Activated CD8-positive, alpha-beta memory T cell treated with anti-CD3 and anti-CD28 coated beads, Interleukin-2, amount 50 U/mL, for 1 hour (primary cell): ENCODE data around the gene TMLHE.
"Not testable (repeated sequence)": the region's sequence is repeated elsewhere in the genome, so short reads cannot be mapped to it uniquely, and the experiment has no call there.

Source experiments
- DNase-seq: peaks from one replicate; pipeline ENCODE4 v3.0.0-alpha.2; 2020; ENCODE audit errors: extremely low read depth

TMLHE gene

GRCh38 chrX:155495134-155495533 is 117.6 kb downstream of the TMLHE start:
- DNase-seq: not testable (repeated sequence)

GRCh38 chrX:155491421-155491820 is 121.3 kb downstream of the TMLHE start:
- not testable (repeated sequence) for DNase-seq

GRCh38 chrX:155477136-155477535 is 135.6 kb downstream of the TMLHE start:
- DNase-seq: not testable (repeated sequence)

GRCh38 chrX:155466269-155466938 is 146.3 kb downstream of the TMLHE start:
- not testable (repeated sequence) for DNase-seq

GRCh38 chrX:155460501-155460900 is 152.3 kb downstream of the TMLHE start:
- DNase-seq: not testable (repeated sequence)

- DNase-seq: not testable (repeated sequence)
Measured at GRCh38 chrX:155458471-155458870, 154.3 kb downstream of the TMLHE start, which contains the start of gene F8A3. TSS of gene F8A3 (minus strand) at chrX:155458620. CDS start at chrX:155458600, 20 bp downstream.

GRCh38 chrX:155457761-155458447 is 154.8 kb downstream of the TMLHE start:
- DNase-seq: not testable (repeated sequence)

- no peak for DNase-seq
Measured at GRCh38 chrX:155441097-155441496, 171.7 kb downstream of the TMLHE start.
